ENCODE results near the gene TFB1M.
A peak's percentile ranks its signal among the peaks of the same experiment; 100 is the strongest.
"Not testable (repeated sequence)": the region's sequence is repeated elsewhere in the genome, so short reads cannot be mapped to it uniquely, and the experiment has no call there.

Gene TFB1M

GRCh38 chr6:155349129-155349528 is 34.8 kb upstream of the TFB1M start:
- no peak overlapping the region for H3K4me3 ChIP-seq (ENCODE audit: low read length)
- TF ChIP-seq, protein P1, sequence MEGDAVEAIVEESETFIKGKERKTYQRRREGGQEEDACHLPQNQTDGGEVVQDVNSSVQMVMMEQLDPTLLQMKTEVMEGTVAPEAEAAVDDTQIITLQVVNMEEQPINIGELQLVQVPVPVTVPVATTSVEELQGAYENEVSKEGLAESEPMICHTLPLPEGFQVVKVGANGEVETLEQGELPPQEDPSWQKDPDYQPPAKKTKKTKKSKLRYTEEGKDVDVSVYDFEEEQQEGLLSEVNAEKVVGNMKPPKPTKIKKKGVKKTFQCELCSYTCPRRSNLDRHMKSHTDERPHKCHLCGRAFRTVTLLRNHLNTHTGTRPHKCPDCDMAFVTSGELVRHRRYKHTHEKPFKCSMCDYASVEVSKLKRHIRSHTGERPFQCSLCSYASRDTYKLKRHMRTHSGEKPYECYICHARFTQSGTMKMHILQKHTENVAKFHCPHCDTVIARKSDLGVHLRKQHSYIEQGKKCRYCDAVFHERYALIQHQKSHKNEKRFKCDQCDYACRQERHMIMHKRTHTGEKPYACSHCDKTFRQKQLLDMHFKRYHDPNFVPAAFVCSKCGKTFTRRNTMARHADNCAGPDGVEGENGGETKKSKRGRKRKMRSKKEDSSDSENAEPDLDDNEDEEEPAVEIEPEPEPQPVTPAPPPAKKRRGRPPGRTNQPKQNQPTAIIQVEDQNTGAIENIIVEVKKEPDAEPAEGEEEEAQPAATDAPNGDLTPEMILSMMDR (conservative IDR thresholded peaks at IDR 0.05; ENCODE audit: low read length) = no peak
- peak; percentile 58 for DNase-seq (ENCODE audit: low read depth)

DNA sequence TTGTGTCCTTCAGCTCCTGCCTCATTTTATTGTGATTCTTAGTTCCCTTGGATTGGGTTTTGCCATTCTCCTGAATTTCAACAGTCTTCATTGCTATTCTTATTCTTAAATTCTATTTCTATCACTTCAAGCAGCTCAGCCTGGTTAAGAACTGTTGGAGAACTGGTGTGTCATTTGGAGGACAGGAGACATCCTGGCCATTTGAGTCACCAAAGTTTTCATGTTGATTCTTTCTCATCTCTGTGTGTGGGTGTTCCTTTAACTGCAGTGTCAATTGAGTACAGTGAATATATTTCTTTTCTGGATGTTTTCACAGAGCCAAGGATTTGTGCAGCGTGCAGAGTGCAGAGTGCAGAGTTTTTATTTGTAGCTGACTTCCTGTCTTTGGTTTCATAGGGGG is 33.5 kb upstream of the TFB1M start:
- no peak overlapping the region for H3K4me3 ChIP-seq (ENCODE audit: low read length)
- TF ChIP-seq, protein P1 (conservative IDR thresholded peaks at IDR 0.05; ENCODE audit: low read length) = no peak
- DNase-seq (ENCODE audit: low read depth) = no peak

- no peak for DNase-seq (ENCODE audit: low read depth)
- TF ChIP-seq, protein P1 (conservative IDR thresholded peaks at IDR 0.05; ENCODE audit: low read length) = no peak
Measured at GRCh38 chr6:155346957-155347356, 32.7 kb upstream of the TFB1M start.

DNA sequence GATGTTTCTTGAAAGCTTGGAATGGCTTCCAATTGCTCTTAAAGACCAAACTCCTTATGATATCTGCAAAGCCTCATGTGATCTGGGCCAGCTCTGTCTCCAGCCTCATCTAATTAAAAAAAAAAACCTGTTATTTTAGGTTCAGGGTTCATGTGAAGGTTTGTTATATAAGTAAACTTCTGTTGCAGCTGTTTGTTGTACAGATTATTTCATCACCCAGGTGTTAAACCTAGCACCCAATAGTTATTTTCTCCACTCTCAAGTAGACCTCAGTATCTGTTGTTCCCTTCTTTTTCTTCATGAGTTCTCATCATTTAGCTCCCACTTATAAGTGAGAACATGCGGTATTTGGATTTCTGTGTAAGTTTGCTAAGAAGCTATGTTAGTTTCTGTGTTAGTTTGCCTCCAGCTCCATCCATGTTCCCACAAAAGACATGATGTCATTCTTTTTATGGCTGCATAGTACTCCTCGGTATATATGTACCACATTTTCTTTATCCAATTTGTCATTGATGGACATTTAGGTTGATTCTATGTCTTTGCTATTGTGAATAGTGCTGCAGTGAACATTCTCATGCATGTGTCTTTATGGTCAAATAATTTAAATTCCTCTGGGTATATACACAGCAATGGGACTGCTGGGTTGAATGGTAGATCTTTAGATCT is 30.2 kb upstream of the TFB1M start:
- TF ChIP-seq, protein P1 (conservative IDR thresholded peaks at IDR 0.05; ENCODE audit: low read length) = no peak
- H3K4me3 ChIP-seq (ENCODE audit: low read length) = no peak overlapping the region
- no peak for DNase-seq (ENCODE audit: low read depth)

More at GRCh38 chr6:155346957-155347356, 32.7 kb upstream of the TFB1M start:
- no peak overlapping the region for H3K4me3 ChIP-seq (ENCODE audit: low read length)

GRCh38 chr6:155341130-155341828 is 27.0 kb upstream of the TFB1M start:
- peak; percentile 56 for DNase-seq (ENCODE audit: low read depth)
- no peak overlapping the region for H3K4me3 ChIP-seq (ENCODE audit: low read length)
- TF ChIP-seq, protein P1 (conservative IDR thresholded peaks at IDR 0.05; ENCODE audit: low read length) = no peak

DNA sequence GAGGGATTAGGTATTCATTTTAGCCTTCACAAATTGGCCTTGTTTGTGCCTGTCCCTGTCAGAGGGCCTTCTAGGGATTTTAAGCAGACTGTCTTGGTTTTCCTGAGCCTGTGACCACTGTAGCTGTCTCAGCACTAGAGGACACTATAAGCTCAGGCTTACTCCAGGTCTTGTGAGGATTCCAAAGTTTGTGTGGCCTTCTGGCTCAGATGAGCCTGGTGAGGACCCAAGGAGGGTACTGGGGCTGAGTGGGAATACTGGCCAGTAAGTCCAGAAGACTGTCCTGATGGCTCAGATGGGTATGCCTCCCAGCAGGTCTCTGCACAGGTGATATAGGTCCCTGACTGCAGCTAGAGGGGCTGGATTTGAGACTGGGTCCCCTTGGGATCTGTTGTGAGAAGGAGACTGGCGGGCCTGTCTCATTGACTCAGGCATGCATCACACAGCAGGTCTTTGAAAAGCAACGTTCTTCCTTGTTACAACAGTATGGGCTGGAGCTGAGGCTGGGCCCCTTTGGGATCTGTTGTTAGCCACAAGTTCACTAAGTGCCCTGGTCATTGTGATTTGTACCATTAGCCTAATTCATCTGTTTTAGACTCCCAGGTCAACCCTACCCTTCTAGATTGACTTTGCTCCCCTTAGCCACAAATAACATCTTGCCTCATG is 26.3 kb upstream of the TFB1M start:
- H3K4me3 ChIP-seq (ENCODE audit: low read length) = no peak overlapping the region
- TF ChIP-seq, protein P1 (conservative IDR thresholded peaks at IDR 0.05; ENCODE audit: low read length) = peak; percentile 74
- peak; percentile 63 for DNase-seq (ENCODE audit: low read depth)

DNA sequence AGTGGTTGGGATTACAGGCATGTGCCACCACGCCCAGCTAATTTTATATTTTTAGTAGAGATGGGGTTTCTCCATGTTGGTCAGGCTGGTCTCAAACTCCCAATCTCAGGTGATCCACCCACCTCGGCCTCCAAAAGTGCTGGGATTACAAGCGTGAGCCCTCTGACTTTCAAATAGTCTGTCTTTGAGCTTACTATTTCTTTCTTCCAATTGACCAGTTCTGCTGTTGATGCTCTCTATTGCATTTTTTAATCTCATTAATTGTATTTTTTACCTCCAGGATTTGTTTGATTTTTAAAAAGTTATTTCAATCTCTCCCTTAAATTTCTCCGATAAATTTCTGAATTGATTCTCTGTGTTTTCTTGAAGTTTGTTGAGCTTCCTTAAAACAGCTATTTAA is 25.6 kb upstream of the TFB1M start:
- not testable (repeated sequence) for DNase-seq (ENCODE audit: low read depth); H3K4me3 ChIP-seq (ENCODE audit: low read length)

GRCh38 chr6:155338237-155338636 is 24.0 kb upstream of the TFB1M start:
- H3K4me3 ChIP-seq (ENCODE audit: low read length); DNase-seq (ENCODE audit: low read depth): not testable (repeated sequence)
